ENCODE results near the gene SLX4. TPM values are rescaled to one million over a fixed set of nuclear protein-coding genes. Genes with fewer than 3 reads are reported as not detected.

The SLX4 gene
- total RNA-seq, 1 donor from 2014 or later, result 12.2 TPM

GRCh38 chr16:3564130-3564888 lies 47.1 kb downstream of the SLX4 start:
- Mint-ChIP-seq H3K4me3 (ENCODE audit: low read depth) (no peak overlapping the region), H3K27ac (no peak overlapping the region), H3K27me3 (ENCODE audit: low read depth) (no peaks in the 10 kb centered on the region), H3K4me1 (ENCODE audit: low read depth) (no peaks in the 10 kb centered on the region), H3K36me3 (ENCODE audit: low read depth) (peaks cover 55% of the 10 kb centered on the region), H3K9me3 (no peaks in the 10 kb centered on the region)
- intact Hi-C loops (cut with micrococcal nuclease), result no loop called here
- DNase-seq (ENCODE audit: low spot score), result no peak

- no peak for DNase-seq (ENCODE audit: low spot score)
- intact Hi-C loops (cut with micrococcal nuclease), result no loop called here
- H3K9me3 Mint-ChIP-seq, result no peaks in the 10 kb centered on the region
- no peaks in the 10 kb centered on the region for H3K4me1 Mint-ChIP-seq (ENCODE audit: low read depth)
- no peak overlapping the region for H3K27ac Mint-ChIP-seq
- H3K27me3 Mint-ChIP-seq (ENCODE audit: low read depth), result no peaks in the 10 kb centered on the region
- no peak overlapping the region for H3K4me3 Mint-ChIP-seq (ENCODE audit: low read depth)
- peaks cover 61% of the 10 kb centered on the region for H3K36me3 Mint-ChIP-seq (ENCODE audit: low read depth)
These were observed 48.4 kb downstream of the SLX4 start for GRCh38 chr16:3562914-3563480.

DNA sequence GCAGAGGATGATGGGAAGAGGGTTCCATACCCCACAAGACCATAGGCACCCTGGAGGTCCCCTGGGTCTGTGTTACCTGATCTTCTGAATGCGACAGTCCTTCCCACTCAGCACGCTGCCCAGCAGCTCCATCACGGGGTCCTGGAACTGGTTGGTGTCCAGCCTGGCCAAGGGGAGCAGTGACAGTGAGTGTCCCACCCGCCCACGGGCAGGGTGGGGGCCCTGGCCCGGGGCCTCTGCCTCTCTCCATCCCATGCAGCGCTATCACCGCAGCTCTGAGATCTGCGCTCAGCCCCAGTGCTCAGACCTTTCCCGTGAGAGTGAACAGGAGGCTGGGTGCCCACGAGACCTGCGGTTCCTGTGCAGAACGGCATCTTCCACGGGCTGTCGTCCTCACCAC lies 49.8 kb downstream of the SLX4 start:
- H3K4me3 Mint-ChIP-seq (ENCODE audit: low read depth), result no peak overlapping the region
- no peaks in the 10 kb centered on the region for H3K27me3 Mint-ChIP-seq (ENCODE audit: low read depth)
- no peak for DNase-seq (ENCODE audit: low spot score)
- intact Hi-C loops (cut with micrococcal nuclease), result no loop called here
- H3K9me3 Mint-ChIP-seq, result no peaks in the 10 kb centered on the region
- H3K4me1 Mint-ChIP-seq (ENCODE audit: low read depth), result no peaks in the 10 kb centered on the region
- no peak overlapping the region for H3K27ac Mint-ChIP-seq
- peaks cover 70% of the 10 kb centered on the region for H3K36me3 Mint-ChIP-seq (ENCODE audit: low read depth)

GRCh38 chr16:3554351-3554928 lies 57.0 kb downstream of the SLX4 start:
- Mint-ChIP-seq H3K27ac (no peak overlapping the region), H3K36me3 (ENCODE audit: low read depth) (peaks cover 80% of the 10 kb centered on the region), H3K4me1 (ENCODE audit: low read depth) (no peaks in the 10 kb centered on the region), H3K9me3 (no peaks in the 10 kb centered on the region), H3K27me3 (ENCODE audit: low read depth) (no peaks in the 10 kb centered on the region), H3K4me3 (ENCODE audit: low read depth) (no peak overlapping the region)
- intact Hi-C loops (cut with micrococcal nuclease), result no loop called here
- no peak for DNase-seq (ENCODE audit: low spot score)

- DNase-seq (ENCODE audit: low spot score), result no peak
- peaks cover 82% of the 10 kb centered on the region for H3K36me3 Mint-ChIP-seq (ENCODE audit: low read depth)
- no peak overlapping the region for H3K4me3 Mint-ChIP-seq (ENCODE audit: low read depth)
- no peak overlapping the region for H3K27ac Mint-ChIP-seq
- no peaks in the 10 kb centered on the region for H3K27me3 Mint-ChIP-seq (ENCODE audit: low read depth)
- no peaks in the 10 kb centered on the region for H3K9me3 Mint-ChIP-seq
- no peaks in the 10 kb centered on the region for H3K4me1 Mint-ChIP-seq (ENCODE audit: low read depth)
- intact Hi-C loops (cut with micrococcal nuclease), result no loop called here
These were observed 58.1 kb downstream of the SLX4 start for GRCh38 chr16:3553138-3553923.

- no peaks in the 10 kb centered on the region for H3K4me1 Mint-ChIP-seq (ENCODE audit: low read depth)
- no peaks in the 10 kb centered on the region for H3K9me3 Mint-ChIP-seq
- H3K27ac Mint-ChIP-seq, result no peak overlapping the region
- intact Hi-C loops (cut with micrococcal nuclease), result no loop called here
- no peak overlapping the region for H3K4me3 Mint-ChIP-seq (ENCODE audit: low read depth)
- no peaks in the 10 kb centered on the region for H3K27me3 Mint-ChIP-seq (ENCODE audit: low read depth)
- no peak for DNase-seq (ENCODE audit: low spot score)
- H3K36me3 Mint-ChIP-seq (ENCODE audit: low read depth), result peaks cover 79% of the 10 kb centered on the region
These were observed 60.3 kb downstream of the SLX4 start for GRCh38 chr16:3550851-3551847.

DNA sequence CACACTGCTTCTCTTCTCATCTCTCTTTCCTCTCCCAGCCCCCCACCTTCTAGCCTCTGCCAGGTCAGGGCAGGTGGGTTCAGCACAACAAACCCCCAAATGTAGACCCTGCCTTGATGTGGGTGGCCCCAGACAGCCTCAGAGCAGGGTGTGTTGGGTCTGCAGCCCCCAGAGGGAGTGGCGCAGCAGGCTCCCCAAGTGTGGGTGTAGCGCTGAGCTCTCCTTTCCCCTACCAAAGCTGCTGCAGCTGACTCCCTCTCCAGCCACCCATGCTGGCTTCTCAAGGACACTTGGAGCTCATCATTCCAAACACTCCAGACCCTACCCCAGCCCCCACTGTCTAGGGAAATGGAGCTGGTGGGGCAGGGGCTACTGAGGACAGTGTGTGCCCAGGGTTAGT lies 61.5 kb downstream of the SLX4 start:
- no peak overlapping the region for H3K27ac Mint-ChIP-seq
- H3K36me3 Mint-ChIP-seq (ENCODE audit: low read depth), result peaks cover 80% of the 10 kb centered on the region
- H3K4me3 Mint-ChIP-seq (ENCODE audit: low read depth), result no peak overlapping the region

DNA sequence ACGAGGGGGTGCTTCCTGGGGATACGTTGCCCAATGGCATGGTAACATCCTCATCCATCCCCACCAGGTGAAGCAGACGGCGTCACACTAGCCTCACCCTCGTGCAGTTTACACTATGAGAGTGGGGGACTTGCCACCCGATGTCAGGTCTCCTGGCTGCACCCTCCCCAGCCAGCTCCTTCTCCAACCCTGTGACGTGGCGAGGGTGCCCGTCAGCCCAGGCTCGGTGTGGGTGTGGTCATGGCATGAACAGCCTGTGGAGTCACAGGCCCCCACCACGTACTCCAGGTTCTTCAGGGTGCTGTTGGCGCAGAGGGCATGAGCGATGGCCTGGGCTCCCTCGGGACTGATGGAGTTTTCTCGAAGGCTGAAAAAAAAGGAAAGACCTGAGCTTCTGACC lies 62.5 kb downstream of the SLX4 start:
- Mint-ChIP-seq H3K4me1 (ENCODE audit: low read depth) (no peaks in the 10 kb centered on the region), H3K4me3 (ENCODE audit: low read depth) (no peak overlapping the region), H3K36me3 (ENCODE audit: low read depth) (peaks cover 76% of the 10 kb centered on the region), H3K27me3 (ENCODE audit: low read depth) (no peaks in the 10 kb centered on the region), H3K9me3 (no peaks in the 10 kb centered on the region), H3K27ac (no peak overlapping the region)
- no peak for DNase-seq (ENCODE audit: low spot score)
- intact Hi-C loops (cut with micrococcal nuclease), result no loop called here

More for the DNA sequence above, 61.5 kb downstream of the SLX4 start:
- intact Hi-C loops (cut with micrococcal nuclease), result no loop called here
- Mint-ChIP-seq H3K4me1 (ENCODE audit: low read depth) (no peaks in the 10 kb centered on the region), H3K9me3 (no peaks in the 10 kb centered on the region), H3K27me3 (ENCODE audit: low read depth) (no peaks in the 10 kb centered on the region)
- no peak for DNase-seq (ENCODE audit: low spot score)

DNA sequence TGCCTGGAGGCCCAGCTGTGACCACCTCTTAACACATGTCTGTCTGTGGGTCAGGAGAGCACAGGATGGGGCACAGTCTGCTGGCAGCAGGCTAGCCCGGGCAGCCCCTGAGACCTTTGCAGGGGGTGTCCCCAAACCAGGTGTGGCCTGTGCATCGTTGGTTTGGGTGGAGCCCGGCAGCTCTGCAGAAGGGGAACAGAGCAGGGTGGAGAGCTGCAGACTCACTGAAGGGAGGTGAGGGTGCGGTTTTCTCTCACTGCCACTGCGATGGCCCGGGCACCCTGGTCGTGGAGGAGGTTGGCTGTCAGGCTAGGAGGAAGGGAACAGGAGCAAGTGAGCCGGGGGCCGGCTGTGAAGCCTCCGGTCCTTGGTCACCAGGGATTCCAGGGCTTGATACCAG lies 63.0 kb downstream of the SLX4 start:
- no peaks in the 10 kb centered on the region for H3K4me1 Mint-ChIP-seq (ENCODE audit: low read depth)
- no peak overlapping the region for H3K27ac Mint-ChIP-seq
- H3K27me3 Mint-ChIP-seq (ENCODE audit: low read depth), result no peaks in the 10 kb centered on the region
- intact Hi-C loops (cut with micrococcal nuclease), result no loop called here
- no peak overlapping the region for H3K4me3 Mint-ChIP-seq (ENCODE audit: low read depth)
- no peak for DNase-seq (ENCODE audit: low spot score)
- peaks cover 77% of the 10 kb centered on the region for H3K36me3 Mint-ChIP-seq (ENCODE audit: low read depth)
- H3K9me3 Mint-ChIP-seq, result no peaks in the 10 kb centered on the region

DNA sequence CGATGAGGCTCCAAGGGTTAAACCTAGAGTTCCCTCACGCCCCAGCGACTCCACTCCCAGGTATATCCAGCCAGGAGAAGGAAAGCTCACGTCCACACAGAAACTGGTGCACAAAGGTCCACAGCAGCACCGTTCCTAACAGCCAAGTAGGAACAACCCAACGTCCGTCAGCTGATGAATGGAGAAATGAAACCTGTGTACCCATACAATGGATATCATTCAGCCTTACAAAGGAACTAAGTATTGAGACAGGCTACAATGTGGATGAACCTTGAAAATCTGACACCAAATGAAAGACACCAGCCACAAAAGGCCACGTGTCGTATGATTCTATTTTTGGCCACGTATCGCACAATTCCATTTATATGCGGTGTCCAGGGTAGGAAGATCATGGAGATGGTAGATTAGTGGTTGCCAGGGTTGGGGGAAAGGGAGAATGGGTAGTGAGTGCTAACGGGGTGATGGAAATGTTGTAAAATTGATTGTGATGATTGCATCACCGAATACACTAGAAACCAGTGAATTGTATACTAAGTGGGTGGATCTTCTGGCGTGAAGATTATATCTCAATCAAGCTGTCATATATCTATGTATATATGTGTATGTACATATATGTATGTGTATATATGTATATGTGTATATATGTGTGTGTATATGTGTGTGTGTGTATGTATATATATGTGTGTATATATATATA lies 64.3 kb downstream of the SLX4 start:
- H3K4me1 Mint-ChIP-seq (ENCODE audit: low read depth), result no peaks in the 10 kb centered on the region
- no peaks in the 10 kb centered on the region for H3K27me3 Mint-ChIP-seq (ENCODE audit: low read depth)
- H3K4me3 Mint-ChIP-seq (ENCODE audit: low read depth), result no peak overlapping the region
- no peak for DNase-seq (ENCODE audit: low spot score)
- no peak overlapping the region for H3K27ac Mint-ChIP-seq
- H3K9me3 Mint-ChIP-seq, result no peaks in the 10 kb centered on the region
- H3K36me3 Mint-ChIP-seq (ENCODE audit: low read depth), result peaks cover 70% of the 10 kb centered on the region
- intact Hi-C loops (cut with micrococcal nuclease), result no loop called here

DNA sequence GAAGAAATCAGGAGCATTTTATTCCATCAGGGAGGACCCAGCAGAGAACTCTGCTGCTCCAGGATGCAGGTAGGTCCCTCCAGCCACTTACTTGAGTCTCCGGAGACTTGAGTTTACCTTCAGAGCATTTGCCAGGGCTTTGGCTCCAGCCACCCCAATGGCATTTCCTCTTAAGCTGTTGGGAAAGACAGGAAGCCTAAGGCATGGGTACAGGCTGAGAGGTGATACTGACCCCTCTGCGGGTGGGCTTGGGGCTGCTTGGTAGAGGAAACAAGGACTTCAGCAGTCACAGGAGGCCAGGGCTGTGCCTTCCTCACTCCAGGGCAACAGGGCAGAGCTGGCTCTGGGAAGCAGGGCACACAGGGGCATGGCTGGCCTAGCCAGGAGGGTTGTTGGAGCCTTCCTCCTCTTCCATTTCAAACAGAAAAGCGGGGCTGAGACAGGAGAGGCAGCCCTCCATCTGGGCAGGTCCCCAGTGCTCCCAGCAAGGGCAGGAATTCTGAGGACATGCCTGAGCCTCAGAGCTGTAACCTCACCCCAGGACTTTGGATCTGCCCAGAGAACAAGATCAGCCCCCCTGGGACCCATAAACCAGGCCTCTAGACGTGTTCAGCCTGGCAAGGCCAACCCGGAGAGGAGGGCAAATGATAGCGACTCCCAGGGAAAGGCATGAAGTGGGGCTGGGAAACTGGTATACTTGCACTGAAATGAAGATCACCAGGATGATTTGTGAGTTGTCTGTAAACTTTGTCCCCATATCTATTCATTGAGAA lies 68.6 kb downstream of the SLX4 start:
- no peaks in the 10 kb centered on the region for H3K27me3 Mint-ChIP-seq (ENCODE audit: low read depth)
- no peak overlapping the region for H3K27ac Mint-ChIP-seq
- peaks cover 54% of the 10 kb centered on the region for H3K36me3 Mint-ChIP-seq (ENCODE audit: low read depth)
- no peaks in the 10 kb centered on the region for H3K9me3 Mint-ChIP-seq
- H3K4me1 Mint-ChIP-seq (ENCODE audit: low read depth), result no peaks in the 10 kb centered on the region
- H3K4me3 Mint-ChIP-seq (ENCODE audit: low read depth), result no peak overlapping the region
- intact Hi-C loops (cut with micrococcal nuclease), result no loop called here
- DNase-seq (ENCODE audit: low spot score), result no peak

Data from activated T-helper 2 cell treated with anti-CD3 and anti-CD28 coated beads, Interferon-gamma antibody, Interleukin-2, Interleukin-4, amounts not matched to agents 10 μg/mL and 5 μg/mL and 100 μg/mL, durations not matched to agents 14 hours and 24 hours and 36 hours (primary cell).